ENCODE data around the gene KLHL42.

- TF ChIP-seq EZH2 (IDR thresholded peaks at IDR 0.05) (no peak), POLR2AphosphoS5 (IDR thresholded peaks at IDR 0.05; ENCODE audit: borderline replicate concordance, low read depth, low read length) (no peak)
Measured at GRCh38 chr12:27823038-27823437, 43.0 kb downstream of the KLHL42 start.

Data from SK-N-MC (cell line).